CD14-positive monocyte (primary cell): ENCODE data around the gene ADI1. TPM values are rescaled to one million over a fixed set of nuclear protein-coding genes. Genes with fewer than 3 reads are reported as not detected.

ENCODE experiments used
- DNase-seq, 3 donors: peaks; one replicate each; pipeline ENCODE4 v3.0.0-alpha.2; 2011 to 2022
- H2AFZ ChIP-seq: 2 replicates; pipeline ENCODE4 v1.6.0; 2012; ENCODE audit warnings: mild to moderate bottlenecking, low read depth, low read length, inconsistent platforms; ENCODE audit not compliant: insufficient read depth, poor library complexity, severe bottlenecking
- H3K27ac ChIP-seq, 2 donors: 1 replicate in 1 of 2; 2 replicates in 1 of 2; pipeline ENCODE4 v1.5.1; 2012 to 2013; ENCODE audit warnings: low read length in 2 of 2, control low read depth in 1 of 2, inconsistent platforms in 1 of 2, low read depth in 1 of 2, mild to moderate bottlenecking in 1 of 2
- H3K27me3 ChIP-seq, 2 donors: one replicate each; pipeline versions ENCODE4 v1.6.0 to v1.6.1; 2011 to 2013; ENCODE audit warnings: low read length in 2 of 2; ENCODE audit not compliant: control insufficient read depth in 2 of 2, insufficient read depth in 2 of 2
- H3K36me3 ChIP-seq, 2 donors: replicated peaks in 1 of 2; 1 replicate in 1 of 2; 2 replicates in 1 of 2; pipeline versions ENCODE4 v1.5.1 to v1.6.1; 2012 to 2013; ENCODE audit warnings: low read length in 2 of 2, control low read depth in 1 of 2, inconsistent platforms in 1 of 2, mild to moderate bottlenecking in 1 of 2; ENCODE audit not compliant: insufficient read depth in 2 of 2, control insufficient read depth in 1 of 2
- H3K4me1 ChIP-seq, 2 donors: 1 replicate in 1 of 2; 2 replicates in 1 of 2; pipeline versions ENCODE4 v1.5.1 to v1.6.1; 2012 to 2013; ENCODE audit warnings: low read length in 2 of 2, control low read depth in 1 of 2, inconsistent platforms in 1 of 2, mild to moderate bottlenecking in 1 of 2, moderate library complexity in 1 of 2; ENCODE audit not compliant: insufficient read depth in 2 of 2, control insufficient read depth in 1 of 2
- H3K4me2 ChIP-seq: replicated peaks from 2 replicates; pipeline ENCODE3; 2012; ENCODE audit warnings: low read length, moderate library complexity, mild to moderate bottlenecking; ENCODE audit not compliant: poor library complexity, severe bottlenecking; ENCODE audit errors: extremely low read depth
- H3K4me3 ChIP-seq, 3 experiments: fragments of 200-600 bp in 1 of 3; sonication (generic) in 1 of 3; replicated peaks in 1 of 3; 1 replicate in 2 of 3; 2 replicates in 1 of 3; pipeline ENCODE4 v1.5.1; 2011 to 2013; ENCODE audit warnings: low read length in 3 of 3, mild to moderate bottlenecking in 3 of 3, control low read depth in 2 of 3, low read depth in 2 of 3, inconsistent platforms in 1 of 3, moderate library complexity in 1 of 3
- H3K79me2 ChIP-seq: 2 replicates; pipeline ENCODE4 v1.6.0; 2012; ENCODE audit warnings: mild to moderate bottlenecking, control low read depth, inconsistent platforms, low read length, moderate library complexity; ENCODE audit not compliant: insufficient read depth
- H3K9ac ChIP-seq: 2 replicates; pipeline ENCODE4 v1.6.0; 2017; ENCODE audit warnings: low read length, mild to moderate bottlenecking; ENCODE audit not compliant: insufficient read depth, poor library complexity, severe bottlenecking
- H3K9me3 ChIP-seq, 2 donors: replicated peaks in 1 of 2; 1 replicate in 1 of 2; 2 replicates in 1 of 2; pipeline versions ENCODE4 v1.5.1 to v1.6.1; 2012 to 2013; ENCODE audit warnings: low read length in 2 of 2, control low read depth in 1 of 2; ENCODE audit not compliant: control insufficient read depth in 1 of 2, insufficient read depth in 1 of 2
- H4K20me1 ChIP-seq: 2 replicates; pipeline ENCODE4 v1.6.0; 2012; ENCODE audit warnings: mild to moderate bottlenecking, low read length, control low read depth, moderate library complexity; ENCODE audit not compliant: insufficient read depth
- H3K27ac Mint-ChIP-seq, 7 donors: one replicate each; pipeline ENCODE4 v1.8.0; 2020; ENCODE audit warnings: mild to moderate bottlenecking in 7 of 7, mixed read lengths in 7 of 7, moderate library complexity in 6 of 7, inconsistent platforms in 2 of 7
- H3K27me3 Mint-ChIP-seq, 3 donors: one replicate each; pipeline ENCODE4 v1.8.0; 2021 to 2022; ENCODE audit warnings: low read depth in 3 of 3, mild to moderate bottlenecking in 3 of 3, mixed read lengths in 3 of 3, moderate library complexity in 3 of 3, inconsistent platforms in 1 of 3
- H3K36me3 Mint-ChIP-seq, 2 donors: one replicate each; pipeline ENCODE4 v1.8.0; 2020; ENCODE audit warnings: mixed read lengths in 2 of 2, inconsistent platforms in 1 of 2, mild to moderate bottlenecking in 1 of 2
- H3K4me1 Mint-ChIP-seq: one replicate; pipeline ENCODE4 v1.8.0; 2020; ENCODE audit warnings: mild to moderate bottlenecking, mixed read lengths
- H3K4me3 Mint-ChIP-seq, 2 donors: one replicate each; pipeline ENCODE4 v1.8.0; 2020; ENCODE audit warnings: mild to moderate bottlenecking in 2 of 2, mixed read lengths in 2 of 2, moderate library complexity in 1 of 2
- H3K9me3 Mint-ChIP-seq, 7 donors: one replicate each; pipeline ENCODE4 v1.8.0; 2020 to 2022; ENCODE audit warnings: mixed read lengths in 7 of 7, mild to moderate bottlenecking in 6 of 7, moderate library complexity in 6 of 7, inconsistent platforms in 2 of 7
- WGBS: methylation state at CpG from one replicate; pipeline ENCODE4 v1.1.5; 2013; ENCODE audit warnings: missing lambda C conversion rate; ENCODE audit not compliant: insufficient coverage; 5-methylcytosine and 5-hydroxymethylcytosine counted together
- intact Hi-C, 2 donors: fragments of 100-400 bp; cut with micrococcal nuclease; formaldehyde crosslinking; loops; one replicate each; pipeline versions ENCODE4 v1.15.0 to v1.15.1; 2023
- polyA plus RNA-seq, 3 donors: library from polyadenylated mRNA; depleted of rRNA in 1 of 3; unstranded in 2 of 3; stranded (reverse) in 1 of 3; fragments of 300-500 nt in 2 of 3; fragments of >200 nt in 1 of 3; fragmentation: Illumina TruSeq in 2 of 3; gene quantifications; 1 replicate in 2 of 3; 2 replicates in 1 of 3; pipeline ENCODE4 v1.2.3, GENCODE V29; 2012 to 2021
- TF ChIP-seq, protein P1 (sequence below): fragments of 200-600 bp; IDR thresholded peaks from one replicate; pipeline ENCODE4 v1.8.0; 2022; ENCODE audit warnings: antibody characterized with exemption, mild to moderate bottlenecking

ADI1 gene
- polyA plus RNA-seq, 3 donors: 30.5 to 89.1 (median 79.3) TPM

DNA sequence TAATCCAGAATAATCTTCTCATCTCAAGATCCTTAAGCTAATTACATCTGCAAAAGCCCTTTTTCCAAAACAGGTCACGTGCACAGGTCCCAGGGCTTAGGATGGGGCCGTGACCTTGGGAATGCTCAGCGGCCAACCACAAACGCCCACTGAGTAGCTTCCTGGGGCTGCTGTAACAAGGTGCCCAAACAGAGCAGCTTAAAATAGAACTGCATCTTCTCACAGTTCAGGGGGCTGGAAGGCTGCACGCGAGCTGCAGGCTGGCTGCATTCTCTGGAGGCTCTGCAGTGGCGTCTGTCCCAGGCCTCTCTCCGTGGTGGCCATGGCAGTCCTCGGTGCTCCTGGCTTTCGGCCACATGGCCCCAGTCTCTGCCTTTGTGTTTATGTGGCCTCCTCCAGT lies 31.9 kb downstream of the ADI1 start:
- no peak overlapping the region for H3K4me2 ChIP-seq
- DNase-seq: no peak
- Mint-ChIP-seq H3K9me3 (peaks cover 6 to 16% (median 11%) of the 10 kb centered on the region in 7 donors), H3K4me1 (peaks cover 5% of the 10 kb centered on the region), H3K4me3 (no peak overlapping the region), H3K36me3 (peaks cover 10 to 25% of the 10 kb centered on the region in 2 donors), H3K27me3 (peaks cover 0 to 2% (median 0%) of the 10 kb centered on the region in 3 donors), H3K27ac (no peak overlapping the region)
- intact Hi-C loops: no loop called here
- peaks cover 7 to 8% of the 10 kb centered on the region in 2 donors for H3K36me3 ChIP-seq
- TF ChIP-seq, protein P1, sequence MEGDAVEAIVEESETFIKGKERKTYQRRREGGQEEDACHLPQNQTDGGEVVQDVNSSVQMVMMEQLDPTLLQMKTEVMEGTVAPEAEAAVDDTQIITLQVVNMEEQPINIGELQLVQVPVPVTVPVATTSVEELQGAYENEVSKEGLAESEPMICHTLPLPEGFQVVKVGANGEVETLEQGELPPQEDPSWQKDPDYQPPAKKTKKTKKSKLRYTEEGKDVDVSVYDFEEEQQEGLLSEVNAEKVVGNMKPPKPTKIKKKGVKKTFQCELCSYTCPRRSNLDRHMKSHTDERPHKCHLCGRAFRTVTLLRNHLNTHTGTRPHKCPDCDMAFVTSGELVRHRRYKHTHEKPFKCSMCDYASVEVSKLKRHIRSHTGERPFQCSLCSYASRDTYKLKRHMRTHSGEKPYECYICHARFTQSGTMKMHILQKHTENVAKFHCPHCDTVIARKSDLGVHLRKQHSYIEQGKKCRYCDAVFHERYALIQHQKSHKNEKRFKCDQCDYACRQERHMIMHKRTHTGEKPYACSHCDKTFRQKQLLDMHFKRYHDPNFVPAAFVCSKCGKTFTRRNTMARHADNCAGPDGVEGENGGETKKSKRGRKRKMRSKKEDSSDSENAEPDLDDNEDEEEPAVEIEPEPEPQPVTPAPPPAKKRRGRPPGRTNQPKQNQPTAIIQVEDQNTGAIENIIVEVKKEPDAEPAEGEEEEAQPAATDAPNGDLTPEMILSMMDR: no peak
- H3K4me3 ChIP-seq: no peak overlapping the region
- H3K9me3 ChIP-seq: peaks cover 0 to 23% of the 10 kb centered on the region in 2 donors
- no peak overlapping the region for H2AFZ ChIP-seq
- no peak overlapping the region for H3K27ac ChIP-seq
- WGBS: 98% methylated on average over 10 of the region's 10 CpGs
- H3K9ac ChIP-seq: no peak overlapping the region
- H3K27me3 ChIP-seq: no peaks in the 10 kb centered on the region
- H3K4me1 ChIP-seq: no peaks in the 10 kb centered on the region
- no peaks in the 10 kb centered on the region for H4K20me1 ChIP-seq
- no peaks in the 10 kb centered on the region for H3K79me2 ChIP-seq

GRCh38 chr2:3487028-3487425 lies 32.3 kb downstream of the ADI1 start:
- TF ChIP-seq, protein P1: no peak

More at GRCh38 chr2:3487028-3487425, 32.3 kb downstream of the ADI1 start:
- Histone ChIP-seq H3K9ac (no peak overlapping the region), H3K4me2 (no peak overlapping the region), H2AFZ (no peak overlapping the region), H3K27ac (no peak overlapping the region), H4K20me1 (no peaks in the 10 kb centered on the region), H3K79me2 (no peaks in the 10 kb centered on the region), H3K9me3 (peaks cover 0 to 23% of the 10 kb centered on the region in 2 donors), H3K36me3 (peaks cover 10 to 12% of the 10 kb centered on the region in 2 donors), H3K27me3 (no peaks in the 10 kb centered on the region), H3K4me1 (no peaks in the 10 kb centered on the region), H3K4me3 (no peak overlapping the region)
- no peak overlapping the region for H3K4me3 Mint-ChIP-seq
- H3K27me3 Mint-ChIP-seq: peaks cover 0 to 2% (median 0%) of the 10 kb centered on the region in 3 donors
- WGBS: 97% methylated on average over 9 of the region's 9 CpGs
- peaks cover 5% of the 10 kb centered on the region for H3K4me1 Mint-ChIP-seq
- intact Hi-C loops: no loop called here
- H3K27ac Mint-ChIP-seq: no peak overlapping the region
- DNase-seq: no peak
- H3K9me3 Mint-ChIP-seq: peaks cover 6 to 16% (median 11%) of the 10 kb centered on the region in 7 donors
- peaks cover 11 to 28% of the 10 kb centered on the region in 2 donors for H3K36me3 Mint-ChIP-seq
